ENCODE results near the gene GPHB5. TPM values are rescaled to one million over a fixed set of nuclear protein-coding genes. Genes with fewer than 3 reads are reported as not detected.
"Not testable (repeated sequence)": the region's sequence is repeated elsewhere in the genome, so short reads cannot be mapped to it uniquely, and the experiment has no call there.

GPHB5 gene
- total and polyA plus RNA-seq, 5 donors, result not detected

- ATAC-seq, result no peak
- H3K9me3 ChIP-seq (ENCODE audit: control insufficient read depth, low read length), result no peaks in the 10 kb centered on the region
- WGBS, result 38% methylated on average over 9 of the region's 9 CpGs
Measured at GRCh38 chr14:63322897-63323573, 4.3 kb upstream of the GPHB5 start.

GRCh38 chr14:63322472-63322871 is 3.7 kb upstream of the GPHB5 start:
- H3K4me3 ChIP-seq (ENCODE audit: low read length), result no peak overlapping the region
- no peaks in the 10 kb centered on the region for H3K4me1 ChIP-seq (ENCODE audit: control insufficient read depth, insufficient read depth, low read length)
- no peak for DNase-seq
- WGBS, result 92% methylated on average over 1 of the region's 1 CpG
- no peaks in the 10 kb centered on the region for H3K27me3 ChIP-seq (ENCODE audit: control insufficient read depth, insufficient read depth)
- no peaks in the 10 kb centered on the region for H3K9me3 ChIP-seq (ENCODE audit: control insufficient read depth, low read length)
- intact Hi-C loops (cut with DNase I), result no loop called here
- ATAC-seq, result no peak
- H3K27ac ChIP-seq (ENCODE audit: low read length), result no peak overlapping the region

More at GRCh38 chr14:63322897-63323573, 4.3 kb upstream of the GPHB5 start:
- DNase-seq, result no peak
- intact Hi-C loops (cut with DNase I), result no loop called here
- no peak overlapping the region for H3K27ac ChIP-seq (ENCODE audit: low read length)
- no peak overlapping the region for H3K4me3 ChIP-seq (ENCODE audit: low read length)
- H3K27me3 ChIP-seq (ENCODE audit: control insufficient read depth, insufficient read depth), result no peaks in the 10 kb centered on the region
- H3K4me1 ChIP-seq (ENCODE audit: control insufficient read depth, insufficient read depth, low read length), result no peaks in the 10 kb centered on the region

GRCh38 chr14:63308723-63309317 is 9.9 kb downstream of the GPHB5 start:
- ATAC-seq, result no peak
- WGBS, result 56% methylated on average over 7 of the region's 7 CpGs

GRCh38 chr14:63304429-63304828 is 14.3 kb downstream of the GPHB5 start:
- H3K4me1 ChIP-seq (ENCODE audit: control insufficient read depth, insufficient read depth, low read length); H3K9me3 ChIP-seq (ENCODE audit: control insufficient read depth, low read length); H3K27me3 ChIP-seq (ENCODE audit: control insufficient read depth, insufficient read depth); H3K4me3 ChIP-seq (ENCODE audit: low read length); DNase-seq; H3K27ac ChIP-seq (ENCODE audit: low read length); intact Hi-C loops (cut with DNase I); ATAC-seq: not testable (repeated sequence)
- whole genome bisulfite sequencing, result 95% methylated on average over 5 of the region's 5 CpGs

More at GRCh38 chr14:63308723-63309317, 9.9 kb downstream of the GPHB5 start:
- Histone ChIP-seq H3K27me3 (ENCODE audit: control insufficient read depth, insufficient read depth) (no peaks in the 10 kb centered on the region), H3K4me3 (ENCODE audit: low read length) (no peak overlapping the region), H3K4me1 (ENCODE audit: control insufficient read depth, insufficient read depth, low read length) (no peaks in the 10 kb centered on the region), H3K27ac (ENCODE audit: low read length) (no peak overlapping the region), H3K9me3 (ENCODE audit: control insufficient read depth, low read length) (no peaks in the 10 kb centered on the region)
- intact Hi-C loops (cut with DNase I), result no loop called here
- no peak for DNase-seq

- no peak for DNase-seq
- no peak overlapping the region for H3K27ac ChIP-seq (ENCODE audit: low read length)
- no peaks in the 10 kb centered on the region for H3K27me3 ChIP-seq (ENCODE audit: control insufficient read depth, insufficient read depth)
- ATAC-seq, result peak in 1 of 2 donors; percentile 13
- H3K4me3 ChIP-seq (ENCODE audit: low read length), result no peak overlapping the region
- intact Hi-C loops (cut with DNase I), result no loop called here
- no peaks in the 10 kb centered on the region for H3K4me1 ChIP-seq (ENCODE audit: control insufficient read depth, insufficient read depth, low read length)
- no peaks in the 10 kb centered on the region for H3K9me3 ChIP-seq (ENCODE audit: control insufficient read depth, low read length)
- 65% methylated on average over 10 of the region's 10 CpGs for WGBS
Measured at GRCh38 chr14:63301891-63302534, 16.7 kb downstream of the GPHB5 start.

- no peak for ATAC-seq
- no peak overlapping the region for H3K27ac ChIP-seq (ENCODE audit: low read length)
- intact Hi-C loops (cut with DNase I), result no loop called here
Measured at GRCh38 chr14:63300854-63301253, 17.9 kb downstream of the GPHB5 start.

GRCh38 chr14:63299351-63300110 is 19.2 kb downstream of the GPHB5 start:
- ATAC-seq, result peak in 1 of 2 donors; percentile 28

More at GRCh38 chr14:63300854-63301253, 17.9 kb downstream of the GPHB5 start:
- DNase-seq, result no peak
- WGBS, result 54% methylated on average over 2 of the region's 2 CpGs
- Histone ChIP-seq H3K4me1 (ENCODE audit: control insufficient read depth, insufficient read depth, low read length) (no peaks in the 10 kb centered on the region), H3K27me3 (ENCODE audit: control insufficient read depth, insufficient read depth) (no peaks in the 10 kb centered on the region), H3K4me3 (ENCODE audit: low read length) (no peak overlapping the region), H3K9me3 (ENCODE audit: control insufficient read depth, low read length) (no peaks in the 10 kb centered on the region)

GRCh38 chr14:63297372-63298063 is 21.2 kb downstream of the GPHB5 start:
- intact Hi-C loops (cut with DNase I), result no loop called here
- H3K4me1 ChIP-seq (ENCODE audit: control insufficient read depth, insufficient read depth, low read length), result no peaks in the 10 kb centered on the region
- 88% methylated on average over 4 of the region's 4 CpGs for WGBS
- DNase-seq (no peak), ATAC-seq (no peak)
- no peak overlapping the region for H3K4me3 ChIP-seq (ENCODE audit: low read length)
- H3K27me3 ChIP-seq (ENCODE audit: control insufficient read depth, insufficient read depth), result no peaks in the 10 kb centered on the region
- no peak overlapping the region for H3K27ac ChIP-seq (ENCODE audit: low read length)
- H3K9me3 ChIP-seq (ENCODE audit: control insufficient read depth, low read length), result no peaks in the 10 kb centered on the region

More at GRCh38 chr14:63299351-63300110, 19.2 kb downstream of the GPHB5 start:
- Histone ChIP-seq H3K4me3 (ENCODE audit: low read length) (no peak overlapping the region), H3K27ac (ENCODE audit: low read length) (no peak overlapping the region), H3K4me1 (ENCODE audit: control insufficient read depth, insufficient read depth, low read length) (no peaks in the 10 kb centered on the region), H3K27me3 (ENCODE audit: control insufficient read depth, insufficient read depth) (no peaks in the 10 kb centered on the region), H3K9me3 (ENCODE audit: control insufficient read depth, low read length) (no peaks in the 10 kb centered on the region)
- no peak for DNase-seq
- 65% methylated on average over 6 of the region's 6 CpGs for WGBS
- intact Hi-C loops (cut with DNase I), result no loop called here

GRCh38 chr14:63296060-63296563 is 22.6 kb downstream of the GPHB5 start:
- Histone ChIP-seq H3K4me3 (ENCODE audit: low read length) (no peak overlapping the region), H3K27me3 (ENCODE audit: control insufficient read depth, insufficient read depth) (no peaks in the 10 kb centered on the region), H3K9me3 (ENCODE audit: control insufficient read depth, low read length) (no peaks in the 10 kb centered on the region), H3K4me1 (ENCODE audit: control insufficient read depth, insufficient read depth, low read length) (no peaks in the 10 kb centered on the region), H3K27ac (ENCODE audit: low read length) (peak overlapping the region; percentile 58)
- DNase-seq (no peak), ATAC-seq (peak; percentile 64)
- WGBS, result 74% methylated on average over 6 of the region's 6 CpGs
- intact Hi-C loops (cut with DNase I), result no loop called here

- 74% methylated on average over 8 of the region's 8 CpGs for WGBS
- DNase-seq, result no peak
- no peaks in the 10 kb centered on the region for H3K4me1 ChIP-seq (ENCODE audit: control insufficient read depth, insufficient read depth, low read length)
- intact Hi-C loops (cut with DNase I), result no loop called here
- no peaks in the 10 kb centered on the region for H3K27me3 ChIP-seq (ENCODE audit: control insufficient read depth, insufficient read depth)
- H3K9me3 ChIP-seq (ENCODE audit: control insufficient read depth, low read length), result no peaks in the 10 kb centered on the region
- ATAC-seq, result peak in 1 of 2 donors; percentile 34
- no peak overlapping the region for H3K4me3 ChIP-seq (ENCODE audit: low read length)
- H3K27ac ChIP-seq (ENCODE audit: low read length), result no peak overlapping the region
Measured at GRCh38 chr14:63295231-63295685, 23.5 kb downstream of the GPHB5 start.
